ENCODE measurements around the gene PLA2G4B. TPM values are rescaled to one million over a fixed set of nuclear protein-coding genes. Genes with fewer than 3 reads are reported as not detected.

PLA2G4B gene
- total RNA-seq, 1 experiment from 2014 or later = 4.7 TPM

DNA sequence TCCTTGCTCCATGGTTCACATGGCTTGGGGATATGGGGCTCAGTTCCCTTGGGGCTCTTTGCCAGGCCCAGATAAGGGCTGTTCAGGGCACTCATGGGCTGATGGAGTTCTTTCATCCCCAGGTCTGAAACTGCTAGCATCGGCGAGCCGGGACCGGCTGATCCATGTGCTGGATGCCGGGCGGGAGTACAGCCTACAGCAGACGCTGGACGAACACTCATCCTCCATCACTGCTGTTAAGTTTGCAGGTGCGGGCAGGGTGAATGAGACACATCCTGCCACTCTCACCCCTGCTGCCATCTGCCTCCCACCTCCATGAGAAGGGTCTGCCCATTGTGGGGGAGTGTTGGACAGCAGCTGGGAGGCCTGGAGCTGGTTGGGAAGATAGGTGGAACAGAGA is 21.9 kb upstream of the PLA2G4B start:
- DNase-seq (ENCODE audit: low read depth, low spot score) (no peak), ATAC-seq (no peak)
- in situ Hi-C loops (cut with HindIII; ENCODE audit: low pct_unique_long_range_greater_than_20kb, low sequenced_read_pairs) = no loop called here
- BruUV-seq (replicated peaks) = no TSS peak
- POLR2A ChIA-PET = no interaction called here
- Histone ChIP-seq H3K27ac (ENCODE audit: low read length) (no peak overlapping the region), H3K9me3 (ENCODE audit: control insufficient read depth, insufficient read depth, low read depth, low read length) (no peaks in the 10 kb centered on the region), H3K36me3 (ENCODE audit: control insufficient read depth, insufficient read depth, low read length) (peaks cover 4% of the 10 kb centered on the region; the same call in 1 of the 2 replicates), H3K27me3 (ENCODE audit: control insufficient read depth, insufficient read depth, low read length) (no peaks in the 10 kb centered on the region), H3K4me3 (ENCODE audit: low read depth in 2 of 2, low read length in 2 of 2) (no peak overlapping the region), H3K4me1 (ENCODE audit: control insufficient read depth, insufficient read depth, low read length) (no peaks in the 10 kb centered on the region)
- no peak for TF ChIP-seq SIN3A (IDR thresholded peaks at IDR 0.05; ENCODE audit: borderline replicate concordance, insufficient read depth, low read depth, low read length)
- TF ChIP-seq REST (IDR thresholded peaks at IDR 0.05; ENCODE audit: insufficient read depth in 1 of 2, low read depth in 2 of 2, low read length in 1 of 2) = no peak
- TF ChIP-seq POLR2AphosphoS5 (IDR thresholded peaks at IDR 0.05; ENCODE audit: low read depth, low read length) = no peak
- TF ChIP-seq, protein P1, sequence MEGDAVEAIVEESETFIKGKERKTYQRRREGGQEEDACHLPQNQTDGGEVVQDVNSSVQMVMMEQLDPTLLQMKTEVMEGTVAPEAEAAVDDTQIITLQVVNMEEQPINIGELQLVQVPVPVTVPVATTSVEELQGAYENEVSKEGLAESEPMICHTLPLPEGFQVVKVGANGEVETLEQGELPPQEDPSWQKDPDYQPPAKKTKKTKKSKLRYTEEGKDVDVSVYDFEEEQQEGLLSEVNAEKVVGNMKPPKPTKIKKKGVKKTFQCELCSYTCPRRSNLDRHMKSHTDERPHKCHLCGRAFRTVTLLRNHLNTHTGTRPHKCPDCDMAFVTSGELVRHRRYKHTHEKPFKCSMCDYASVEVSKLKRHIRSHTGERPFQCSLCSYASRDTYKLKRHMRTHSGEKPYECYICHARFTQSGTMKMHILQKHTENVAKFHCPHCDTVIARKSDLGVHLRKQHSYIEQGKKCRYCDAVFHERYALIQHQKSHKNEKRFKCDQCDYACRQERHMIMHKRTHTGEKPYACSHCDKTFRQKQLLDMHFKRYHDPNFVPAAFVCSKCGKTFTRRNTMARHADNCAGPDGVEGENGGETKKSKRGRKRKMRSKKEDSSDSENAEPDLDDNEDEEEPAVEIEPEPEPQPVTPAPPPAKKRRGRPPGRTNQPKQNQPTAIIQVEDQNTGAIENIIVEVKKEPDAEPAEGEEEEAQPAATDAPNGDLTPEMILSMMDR (IDR thresholded peaks at IDR 0.05) = no peak
- no peak for TF ChIP-seq TCF7L2 (IDR thresholded peaks at IDR 0.05; ENCODE audit: low read depth, low read length)
- intact Hi-C loops (cut with micrococcal nuclease; ENCODE audit: unreplicated experiment) = loop anchor here (10.0 kb wide), 1 partner anchor 212 kb away; no protein-coding TSS in a partner anchor
- CTCF ChIA-PET = no interaction called here

GRCh38 chr15:41817327-41817726 is 21.3 kb upstream of the PLA2G4B start:
- no TSS peak for BruUV-seq (replicated peaks)
- intact Hi-C loops (cut with micrococcal nuclease; ENCODE audit: unreplicated experiment) = loop anchor here (10.0 kb wide), 1 partner anchor 213 kb away; no protein-coding TSS in a partner anchor

GRCh38 chr15:41817781-41818180 is 20.9 kb upstream of the PLA2G4B start:
- Histone ChIP-seq H3K27ac (ENCODE audit: low read length) (no peak overlapping the region), H3K4me1 (ENCODE audit: control insufficient read depth, insufficient read depth, low read length) (no peaks in the 10 kb centered on the region), H3K9me3 (ENCODE audit: control insufficient read depth, insufficient read depth, low read depth, low read length) (no peaks in the 10 kb centered on the region), H3K4me3 (ENCODE audit: low read depth in 2 of 2, low read length in 2 of 2) (no peak overlapping the region), H3K36me3 (ENCODE audit: control insufficient read depth, insufficient read depth, low read length) (peaks cover 4% of the 10 kb centered on the region; the same call in 1 of the 2 replicates), H3K27me3 (ENCODE audit: control insufficient read depth, insufficient read depth, low read length) (no peaks in the 10 kb centered on the region)
- in situ Hi-C loops (cut with HindIII; ENCODE audit: low pct_unique_long_range_greater_than_20kb, low sequenced_read_pairs) (no loop called here), intact Hi-C loops (cut with micrococcal nuclease; ENCODE audit: unreplicated experiment) (loop anchor here (10.0 kb wide), 1 partner anchor 213 kb away; no protein-coding TSS in a partner anchor)
- ChIA-PET CTCF (no interaction called here), POLR2A (no interaction called here)
- BruUV-seq (replicated peaks) = no TSS peak
- ATAC-seq = no peak
- TF ChIP-seq, protein P1 (IDR thresholded peaks at IDR 0.05) = no peak
- TF ChIP-seq SIN3A (IDR thresholded peaks at IDR 0.05; ENCODE audit: borderline replicate concordance, insufficient read depth, low read depth, low read length) = no peak
- TF ChIP-seq POLR2AphosphoS5 (IDR thresholded peaks at IDR 0.05; ENCODE audit: low read depth, low read length) = no peak
- no peak for TF ChIP-seq REST (IDR thresholded peaks at IDR 0.05; ENCODE audit: insufficient read depth in 1 of 2, low read depth in 2 of 2, low read length in 1 of 2)
- TF ChIP-seq TCF7L2 (IDR thresholded peaks at IDR 0.05; ENCODE audit: low read depth, low read length) = no peak
- DNase-seq (ENCODE audit: low read depth, low spot score) = no peak

More at GRCh38 chr15:41817327-41817726, 21.3 kb upstream of the PLA2G4B start:
- in situ Hi-C loops (cut with HindIII; ENCODE audit: low pct_unique_long_range_greater_than_20kb, low sequenced_read_pairs) = no loop called here
- Histone ChIP-seq H3K9me3 (ENCODE audit: control insufficient read depth, insufficient read depth, low read depth, low read length) (no peaks in the 10 kb centered on the region), H3K4me3 (ENCODE audit: low read depth in 2 of 2, low read length in 2 of 2) (no peak overlapping the region), H3K27ac (ENCODE audit: low read length) (no peak overlapping the region), H3K36me3 (ENCODE audit: control insufficient read depth, insufficient read depth, low read length) (peaks cover 4% of the 10 kb centered on the region; the same call in 1 of the 2 replicates), H3K4me1 (ENCODE audit: control insufficient read depth, insufficient read depth, low read length) (no peaks in the 10 kb centered on the region), H3K27me3 (ENCODE audit: control insufficient read depth, insufficient read depth, low read length) (no peaks in the 10 kb centered on the region)
- CTCF ChIA-PET = no interaction called here
- no peak for TF ChIP-seq POLR2AphosphoS5 (IDR thresholded peaks at IDR 0.05; ENCODE audit: low read depth, low read length)
- POLR2A ChIA-PET = no interaction called here
- ATAC-seq (no peak), DNase-seq (ENCODE audit: low read depth, low spot score) (no peak)
